Measurements from ENCODE around the gene SCMH1. TPM values are rescaled to one million over a fixed set of nuclear protein-coding genes. Genes with fewer than 3 reads are reported as not detected.

SCMH1 gene
- total and polyA plus RNA-seq, 2 donors (not counting 3 experiments of a cell fraction or from before 2014, with no cell fraction given): 39.9 to 40.7 TPM

GRCh38 chr1:41122148-41122547, 120.0 kb downstream of the SCMH1 start:
- dilution Hi-C loops (cut with MboI; ENCODE audit: extremely low pct_ligation_motif_present, low sequenced_read_pairs) (no loop called here), intact Hi-C loops (cut with micrococcal nuclease) (loop anchor here (2.0 to 5.0 kb wide), 3 partner anchors 13 to 275 kb away; no protein-coding TSS in a partner anchor)
- H3K27me3 ChIP-seq (ENCODE audit: control insufficient read depth in 2 of 2, insufficient read depth in 2 of 2, low read length in 2 of 2): no peaks in the 10 kb centered on the region
- H4K20me1 ChIP-seq (replicated peaks; ENCODE audit: control insufficient read depth, extremely low read depth, insufficient read depth, low read length): no peaks in the 10 kb centered on the region
- TF ChIP-seq CTCF (IDR thresholded peaks at IDR 0.05; ENCODE audit: extremely low read depth in 1 of 2, insufficient read depth in 1 of 2, low read depth in 1 of 2, low read length in 2 of 2) (no peak), FOS (IDR thresholded peaks at IDR 0.05; ENCODE audit: borderline replicate concordance, insufficient read depth, low read length) (no peak), POLR2AphosphoS5 (IDR thresholded peaks at IDR 0.05; ENCODE audit: insufficient read depth, low read depth, low read length) (no peak), MAX (IDR thresholded peaks at IDR 0.05; ENCODE audit: insufficient read depth, insufficient read length) (no peak), MYC (IDR thresholded peaks at IDR 0.05; ENCODE audit: low read depth, low read length) (no peak), GATA2 (IDR thresholded peaks at IDR 0.05; ENCODE audit: insufficient read depth, insufficient read length, low read depth, low read length) (no peak), POLR2A (IDR thresholded peaks at IDR 0.05; ENCODE audit: low read depth, low read length) (no peak), JUN (IDR thresholded peaks at IDR 0.05; ENCODE audit: borderline replicate concordance, insufficient read depth, insufficient read length, low read depth) (no peak)
- BruUV-seq (replicated peaks): no TSS peak
- H3K4me1 ChIP-seq (ENCODE audit: control insufficient read depth, extremely low read depth, insufficient read depth, low read length): no peaks in the 10 kb centered on the region
- H3K9me1 ChIP-seq (replicated peaks; ENCODE audit: control insufficient read depth, extremely low read depth, insufficient read depth, low read length): no peaks in the 10 kb centered on the region
- H3K79me2 ChIP-seq (ENCODE audit: control insufficient read depth, insufficient read depth, low read length): no peaks in the 10 kb centered on the region
- no peak overlapping the region for H2AFZ ChIP-seq (ENCODE audit: low read depth, low read length)
- H3K9ac ChIP-seq (replicated peaks; ENCODE audit: extremely low read depth, insufficient read depth, low read length): no peak overlapping the region
- H3K9me3 ChIP-seq (replicated peaks; ENCODE audit: control insufficient read depth, insufficient read depth, low read length): no peaks in the 10 kb centered on the region
- H3K4me3 ChIP-seq (replicated peaks in 1 of 3; ENCODE audit: insufficient read depth in 1 of 3, low read depth in 1 of 3, low read length in 3 of 3): no peak overlapping the region
- FAIRE-seq: no peak
- H3K27ac ChIP-seq (ENCODE audit: insufficient read depth, low read depth, low read length): no peak overlapping the region
- no peaks in the 10 kb centered on the region for H3K36me3 ChIP-seq (ENCODE audit: control insufficient read depth in 2 of 2, extremely low read depth in 1 of 2, insufficient read depth in 2 of 2, low read length in 2 of 2)
- ChIA-PET POLR2A (no interaction called here), CTCF (interaction anchor here (1.8 to 2.1 kb wide), 4 partner anchors 20 to 119 kb away, joined by 6 to 36 read pairs (median 11); partner anchors contain the start of gene SLFNL1)
- H3K4me2 ChIP-seq (ENCODE audit: insufficient read depth, low read length): no peak overlapping the region
- no peak for DNase-seq (ENCODE audit: low read depth, low spot score)

Measured in endothelial cell of umbilical vein (primary cell).